HG03135 (cell line): ENCODE measurements around the gene ATXN3.

Experiments
- ATAC-seq: cut with Tn5 transposase; IDR thresholded peaks from one replicate; pipeline ENCODE4 v1.9.1; 2021; ENCODE audit warnings: mild to moderate bottlenecking, moderate library complexity; ENCODE audit not compliant: unreplicated experiment

Gene ATXN3

DNA sequence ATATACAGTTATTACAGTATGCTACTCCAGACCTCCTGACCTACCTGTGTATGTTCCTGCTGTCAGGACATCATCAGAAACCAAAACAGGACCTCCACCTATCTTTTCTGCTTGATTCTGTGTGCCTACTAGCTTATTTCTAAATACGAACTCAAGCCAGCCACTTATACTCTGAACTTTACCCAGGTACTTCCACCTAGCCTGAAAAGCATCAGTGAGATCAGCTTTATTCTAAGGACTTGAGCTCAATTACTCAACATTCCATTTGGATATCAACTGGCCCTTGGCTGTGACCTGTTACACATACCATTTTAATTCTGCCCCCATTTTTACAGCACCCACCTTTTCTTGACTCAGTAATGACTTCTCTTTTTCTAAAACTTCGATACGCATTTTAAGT lies 95.7 kb downstream of the ATXN3 start:
- no peak for ATAC-seq

DNA sequence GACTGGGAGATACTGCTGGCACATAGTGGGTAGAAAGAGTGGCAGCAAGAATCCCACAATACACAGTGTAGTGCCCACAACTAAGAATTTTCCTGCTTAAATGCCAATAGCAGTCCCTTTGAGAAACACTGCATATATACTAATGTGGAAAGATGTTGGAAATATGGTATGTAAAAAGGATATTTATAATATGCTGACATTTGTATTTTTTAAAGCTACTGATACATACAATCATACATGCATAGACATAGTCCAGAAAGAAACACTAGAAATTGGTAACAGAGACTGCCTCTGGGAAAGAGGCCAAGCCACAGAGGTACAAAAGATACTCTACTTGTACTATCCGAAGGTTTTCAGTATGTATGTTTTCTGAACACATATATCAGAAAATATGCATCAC lies 96.8 kb downstream of the ATXN3 start:
- ATAC-seq, result no peak
